Activated T-helper 1 cell treated with anti-CD3 and anti-CD28 coated beads, Interleukin-12 subunit alpha, Interleukin-12 subunit beta, Interleukin-2, Interleukin-4 antibody, amounts not matched to agents 30 ng/mL and 10 ng/mL and 1 ng/mL, durations not matched to agents 14 hours and 24 hours and 36 hours (primary cell): ENCODE results near the gene SYDE2. TPM values are rescaled to one million over a fixed set of nuclear protein-coding genes. Genes with fewer than 3 reads are reported as not detected.
"Not testable (repeated sequence)": the region's sequence is repeated elsewhere in the genome, so short reads cannot be mapped to it uniquely, and the experiment has no call there.

Experiments
- DNase-seq: peaks from one replicate; pipeline ENCODE4 v3.0.0; 2021; ENCODE audit warnings: low spot score
- H3K27ac Mint-ChIP-seq: one replicate; pipeline ENCODE4 v1.8.0; 2021; ENCODE audit warnings: mild to moderate bottlenecking, mixed read lengths
- H3K27me3 Mint-ChIP-seq: one replicate; pipeline ENCODE4 v1.8.0; 2022; ENCODE audit warnings: mild to moderate bottlenecking, moderate library complexity, mixed read lengths; ENCODE audit not compliant: insufficient read depth
- H3K36me3 Mint-ChIP-seq: one replicate; pipeline ENCODE4 v1.8.0; 2021; ENCODE audit warnings: low read depth, mixed read lengths
- H3K4me1 Mint-ChIP-seq: one replicate; pipeline ENCODE4 v1.8.0; 2021; ENCODE audit warnings: low read depth, mixed read lengths
- H3K4me3 Mint-ChIP-seq: one replicate; pipeline ENCODE4 v1.8.0; 2021; ENCODE audit warnings: mild to moderate bottlenecking, moderate library complexity, mixed read lengths
- H3K9me3 Mint-ChIP-seq: one replicate; pipeline ENCODE4 v1.8.0; 2021; ENCODE audit warnings: mixed read lengths
- intact Hi-C: fragments of 100-400 bp; cut with micrococcal nuclease; formaldehyde crosslinking; loops from one replicate; pipeline ENCODE4 v1.15.1; 2024
- total RNA-seq: library from RNA; stranded (reverse); gene quantifications from 2 replicates; pipeline ENCODE4 v1.2.3, GENCODE V29; 2022

SYDE2 gene
- total RNA-seq, 1 donor from 2014 or later = 0.83 TPM

DNA sequence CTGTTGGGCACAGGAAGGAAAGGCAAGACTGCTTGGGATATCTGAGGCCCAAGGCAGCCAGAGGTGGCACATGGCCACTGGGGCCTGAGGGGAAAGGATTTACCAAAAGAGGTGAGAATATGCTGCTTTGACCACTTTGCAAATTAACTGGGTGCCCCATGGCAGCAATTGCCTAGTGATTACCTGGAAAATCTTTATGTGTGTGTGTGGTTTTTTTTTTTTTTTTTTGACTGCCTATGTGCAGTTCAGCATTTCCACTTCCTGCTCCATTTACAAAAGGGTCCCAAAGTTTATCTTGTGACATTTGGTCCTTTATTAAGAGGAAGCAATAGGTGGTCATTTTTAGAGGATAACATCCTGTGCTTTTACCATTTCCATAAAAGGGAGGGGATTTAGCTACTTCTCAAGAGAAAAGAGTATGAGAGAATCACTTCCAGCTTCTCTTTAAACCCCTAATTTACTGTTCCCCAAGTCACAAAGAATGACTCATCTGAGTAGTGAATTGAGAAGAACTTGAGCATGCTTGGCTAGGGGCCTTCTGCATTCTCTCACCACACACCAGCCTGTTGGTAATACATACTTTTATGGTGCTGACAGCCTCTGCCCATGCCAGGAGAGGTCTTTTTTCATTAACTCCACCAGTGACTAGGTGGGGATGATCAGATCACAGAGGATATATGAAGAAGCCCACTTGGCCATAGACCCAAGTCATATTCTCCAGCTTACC, 52.1 kb downstream of the SYDE2 start:
- peak; percentile 16 for DNase-seq
- Mint-ChIP-seq H3K4me1 (peaks cover 31% of the 10 kb centered on the region), H3K36me3 (no peaks in the 10 kb centered on the region), H3K27ac (peak overlapping the region; percentile 64), H3K27me3 (no peaks in the 10 kb centered on the region), H3K4me3 (peak overlapping the region; percentile 24), H3K9me3 (no peaks in the 10 kb centered on the region)
- intact Hi-C loops = no loop called here

DNA sequence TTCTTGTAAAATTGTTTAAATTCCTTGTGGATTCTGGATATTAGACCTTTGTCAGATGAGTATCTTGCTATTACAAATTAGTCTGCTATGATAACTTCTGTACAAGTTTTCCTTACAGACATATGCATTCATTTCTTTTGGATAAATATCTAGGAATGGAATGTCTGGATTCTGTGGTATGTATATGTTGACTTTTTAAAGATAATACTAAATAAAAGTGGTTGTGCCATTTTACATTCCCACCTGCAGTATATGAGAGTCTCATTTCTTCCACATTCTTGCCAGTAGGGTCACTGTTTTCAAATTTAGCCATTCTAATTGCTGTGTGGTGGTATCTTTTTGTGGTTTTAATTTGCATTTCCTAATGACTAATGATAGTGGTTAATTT, 53.9 kb downstream of the SYDE2 start:
- no peak overlapping the region for H3K27ac Mint-ChIP-seq
- no peaks in the 10 kb centered on the region for H3K9me3 Mint-ChIP-seq
- no peaks in the 10 kb centered on the region for H3K36me3 Mint-ChIP-seq
- DNase-seq = no peak
- intact Hi-C loops = no loop called here
- H3K27me3 Mint-ChIP-seq = no peaks in the 10 kb centered on the region
- no peak overlapping the region for H3K4me3 Mint-ChIP-seq
- H3K4me1 Mint-ChIP-seq = peaks cover 24% of the 10 kb centered on the region

DNA sequence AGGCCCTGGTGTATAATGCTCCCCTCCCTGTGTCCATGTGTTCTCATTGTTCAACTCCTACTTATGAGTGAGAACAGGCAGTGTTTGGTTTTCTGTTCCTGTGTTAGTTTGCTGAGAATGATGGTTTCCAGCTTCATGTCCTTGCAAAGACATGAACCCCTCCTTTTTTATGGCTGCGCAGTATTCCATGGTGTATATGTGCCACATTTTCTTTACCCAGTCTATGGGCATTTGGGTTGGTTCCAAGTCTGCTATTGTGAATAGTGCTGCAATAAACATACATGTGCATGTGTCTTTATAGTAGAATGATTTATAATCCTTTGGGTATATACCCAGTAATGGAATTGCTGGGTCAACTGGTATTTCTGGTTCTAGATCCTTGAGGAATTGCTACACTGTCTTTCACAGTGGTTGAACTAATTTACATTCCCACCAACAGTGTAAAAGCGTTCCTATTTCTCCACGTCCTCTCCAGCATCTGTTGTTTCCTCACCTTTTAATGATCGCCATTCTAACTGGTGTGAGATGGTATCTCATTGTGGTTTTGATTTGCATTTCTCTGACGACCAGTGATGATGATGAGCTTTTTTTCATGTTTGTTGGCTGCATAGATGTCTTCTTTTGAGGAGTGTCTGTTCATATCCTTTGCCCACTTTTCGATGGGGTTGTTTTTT, 54.4 kb downstream of the SYDE2 start:
- H3K36me3 Mint-ChIP-seq, intact Hi-C loops, H3K9me3 Mint-ChIP-seq, H3K27ac Mint-ChIP-seq, DNase-seq, H3K27me3 Mint-ChIP-seq, H3K4me3 Mint-ChIP-seq: not testable (repeated sequence)
- peaks cover 24% of the 10 kb centered on the region for H3K4me1 Mint-ChIP-seq

DNA sequence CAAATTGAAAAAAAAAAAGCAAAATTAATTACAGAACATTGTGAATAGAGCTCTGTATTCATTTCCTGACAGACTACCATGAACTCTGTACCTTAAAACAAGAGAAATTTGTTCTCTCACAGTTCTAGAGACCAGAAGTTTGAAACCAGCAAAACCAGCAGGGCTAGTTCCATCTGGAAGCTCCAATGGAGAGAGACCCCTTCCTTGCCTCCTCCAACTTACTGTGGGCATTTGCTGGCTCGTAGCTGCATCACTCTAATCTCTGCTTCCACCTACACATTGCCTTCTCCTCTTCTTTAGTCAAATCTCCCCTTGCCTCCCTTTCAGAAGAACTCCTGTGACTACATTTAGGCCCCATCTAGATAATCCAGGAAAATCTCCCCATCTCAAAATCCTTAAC, 56.5 kb downstream of the SYDE2 start:
- Mint-ChIP-seq H3K27me3 (peaks cover 1% of the 10 kb centered on the region), H3K36me3 (no peaks in the 10 kb centered on the region), H3K4me1 (peaks cover 16% of the 10 kb centered on the region), H3K4me3 (no peak overlapping the region), H3K9me3 (no peaks in the 10 kb centered on the region), H3K27ac (no peak overlapping the region)
- no peak for DNase-seq
- intact Hi-C loops = no loop called here

DNA sequence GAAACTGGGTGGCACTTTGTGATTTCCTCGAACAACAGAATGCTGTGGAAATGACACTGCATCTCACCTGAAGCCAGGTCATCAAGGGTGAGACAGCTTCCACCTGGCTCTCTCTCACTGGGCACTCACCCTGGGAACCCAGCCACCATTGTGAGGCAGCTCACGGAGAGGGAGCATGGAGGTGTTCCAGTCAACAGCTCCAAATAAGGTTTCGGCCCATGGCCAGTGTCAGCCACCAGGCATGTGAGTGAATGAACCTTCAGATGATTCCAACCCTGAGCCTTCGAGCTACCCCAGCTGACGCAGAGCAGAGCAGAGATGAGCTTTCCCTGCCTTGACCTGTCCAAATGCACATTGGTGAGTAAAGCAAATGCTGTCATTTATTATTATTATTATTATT, 58.1 kb downstream of the SYDE2 start:
- no peaks in the 10 kb centered on the region for H3K4me1 Mint-ChIP-seq
- H3K27me3 Mint-ChIP-seq = peaks cover 1% of the 10 kb centered on the region
- H3K9me3 Mint-ChIP-seq = no peaks in the 10 kb centered on the region
- no peak overlapping the region for H3K27ac Mint-ChIP-seq
- no peaks in the 10 kb centered on the region for H3K36me3 Mint-ChIP-seq
- DNase-seq = no peak
- H3K4me3 Mint-ChIP-seq = no peak overlapping the region
- intact Hi-C loops = no loop called here

DNA sequence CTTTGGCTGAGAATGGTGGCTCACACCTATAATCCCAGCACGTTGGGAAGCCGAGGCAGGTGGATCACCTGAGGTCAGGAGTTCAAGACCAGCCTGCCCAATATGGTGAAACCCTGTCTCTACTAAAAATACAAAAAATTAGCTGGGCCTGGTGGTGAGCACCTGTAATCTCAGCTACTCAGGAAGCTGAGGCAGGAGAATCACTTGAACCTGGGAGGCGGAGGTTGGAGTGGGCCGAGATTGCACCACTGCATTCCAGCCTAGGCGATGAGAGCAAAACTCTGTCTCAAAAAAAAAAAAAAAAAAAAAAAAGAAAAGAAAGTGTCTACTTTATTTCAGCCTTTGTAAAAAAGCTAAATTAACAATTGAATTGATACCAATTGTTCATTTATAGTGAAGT, 62.4 kb downstream of the SYDE2 start:
- H3K27me3 Mint-ChIP-seq, H3K4me1 Mint-ChIP-seq, DNase-seq, H3K36me3 Mint-ChIP-seq, H3K27ac Mint-ChIP-seq, H3K4me3 Mint-ChIP-seq, H3K9me3 Mint-ChIP-seq, intact Hi-C loops: not testable (repeated sequence)

DNA sequence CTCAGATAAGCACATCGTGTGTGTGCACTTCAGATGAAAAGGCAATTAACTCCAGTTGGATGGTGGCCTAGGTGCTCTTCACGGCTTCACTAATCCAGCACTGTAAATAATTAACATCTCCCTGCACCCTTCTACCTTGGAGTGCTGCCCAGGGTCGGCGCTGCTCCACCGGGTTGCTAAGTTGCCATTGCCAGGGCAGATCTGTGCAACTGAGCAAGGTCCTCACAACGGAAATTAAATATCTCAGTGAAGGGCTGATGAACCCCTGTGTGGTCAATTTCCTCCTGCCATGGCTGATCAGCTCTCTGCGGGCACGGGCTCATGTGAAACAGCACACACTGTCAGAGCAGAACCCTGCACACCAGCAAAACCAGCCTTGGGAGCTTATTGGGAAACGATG, 63.2 kb downstream of the SYDE2 start:
- Mint-ChIP-seq H3K27me3 (peaks cover 1% of the 10 kb centered on the region), H3K4me1 (no peaks in the 10 kb centered on the region), H3K36me3 (no peaks in the 10 kb centered on the region), H3K4me3 (no peak overlapping the region), H3K27ac (no peak overlapping the region), H3K9me3 (no peaks in the 10 kb centered on the region)
- intact Hi-C loops = no loop called here
- no peak for DNase-seq

DNA sequence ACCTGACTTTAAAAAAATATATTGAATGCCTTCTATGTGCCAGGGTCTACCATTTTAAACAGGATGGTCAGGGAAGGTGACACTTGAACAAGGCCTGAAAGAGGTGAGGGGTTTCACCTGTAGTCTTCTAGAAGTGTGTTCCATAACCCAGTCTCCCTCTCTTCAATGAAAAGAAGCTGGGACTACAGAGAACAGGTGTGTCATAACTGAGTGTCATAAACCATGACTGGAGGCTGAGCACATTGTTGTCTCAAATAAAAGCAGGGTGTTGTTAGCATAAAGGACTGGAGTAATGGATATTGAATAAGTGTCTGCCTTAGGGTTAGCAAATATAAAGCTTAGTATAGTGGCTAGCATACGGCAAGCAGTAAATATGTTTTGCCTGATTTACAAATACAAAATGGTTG, 65.4 kb downstream of the SYDE2 start:
- Mint-ChIP-seq H3K4me1 (no peaks in the 10 kb centered on the region), H3K9me3 (no peaks in the 10 kb centered on the region), H3K27me3 (peaks cover 5% of the 10 kb centered on the region), H3K36me3 (no peaks in the 10 kb centered on the region), H3K27ac (no peak overlapping the region), H3K4me3 (no peak overlapping the region)
- DNase-seq = no peak
- intact Hi-C loops = no loop called here

DNA sequence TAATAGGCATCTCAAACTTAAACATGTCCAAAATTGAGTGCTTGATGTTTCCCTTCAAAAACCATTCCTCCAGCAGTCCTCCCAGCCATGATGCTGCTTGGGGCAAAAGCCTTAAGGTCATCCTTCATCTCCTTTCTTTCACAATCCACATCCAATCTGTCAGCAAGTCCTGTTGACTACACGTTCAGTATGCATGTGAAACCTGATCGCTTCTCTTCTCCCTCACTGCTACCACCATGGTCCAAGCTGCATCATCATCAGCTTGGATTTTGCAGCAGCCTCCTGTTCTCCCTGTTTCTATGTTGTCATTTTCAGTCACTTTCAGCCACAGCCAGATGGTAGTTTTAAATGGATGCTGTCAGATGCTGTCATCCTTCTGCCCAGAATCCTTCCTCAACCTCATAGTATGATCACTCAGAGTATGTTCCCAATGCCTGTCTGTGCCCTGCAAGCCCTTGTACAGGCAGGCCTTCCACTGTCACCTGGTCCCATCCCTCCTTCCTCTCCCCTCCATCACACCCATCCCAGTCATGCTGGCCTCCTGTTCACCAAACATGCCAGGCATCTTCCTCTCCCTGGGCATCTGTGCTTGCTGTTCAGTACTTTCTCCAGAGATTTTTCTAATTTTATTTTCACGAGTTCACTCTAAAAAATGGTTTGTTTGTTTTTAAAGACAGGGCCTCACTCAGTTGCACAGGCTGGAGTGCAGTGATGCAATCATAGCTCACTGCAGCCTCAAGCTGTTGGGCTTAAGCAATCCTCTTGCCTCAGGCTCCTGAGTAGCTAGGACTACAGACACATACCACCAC, 66.0 kb downstream of the SYDE2 start:
- Mint-ChIP-seq H3K36me3 (no peaks in the 10 kb centered on the region), H3K9me3 (no peaks in the 10 kb centered on the region), H3K4me1 (no peaks in the 10 kb centered on the region), H3K27ac (no peak overlapping the region), H3K27me3 (peaks cover 5% of the 10 kb centered on the region), H3K4me3 (no peak overlapping the region)
- no peak for DNase-seq
- intact Hi-C loops = no loop called here

DNA sequence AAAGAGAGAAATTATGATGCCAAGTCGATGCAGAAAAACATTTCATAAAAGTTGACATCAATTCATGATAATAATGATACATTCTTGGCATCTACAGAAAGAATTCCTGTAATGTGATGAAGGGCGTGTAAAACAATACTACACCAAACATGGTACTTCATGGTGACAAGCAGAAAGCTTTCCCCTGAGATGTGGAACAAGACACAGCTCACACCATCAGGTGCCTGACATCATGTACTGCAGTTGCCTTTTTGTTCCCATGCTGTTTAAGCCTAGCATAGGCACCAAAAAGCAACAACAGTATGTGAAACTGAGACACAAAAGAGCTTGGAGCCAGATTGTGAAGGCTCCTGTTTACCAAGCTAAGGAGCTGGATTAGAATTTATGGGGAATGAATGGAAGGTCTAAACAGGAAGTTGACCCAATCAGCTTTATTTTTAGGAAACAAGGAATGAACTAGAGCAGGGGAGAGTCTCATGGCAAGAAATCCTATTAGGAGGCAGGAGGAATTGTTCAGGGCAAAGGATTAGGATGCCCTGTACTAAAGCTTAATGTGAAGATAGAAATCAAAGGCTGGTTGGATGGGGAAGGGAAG, 67.2 kb downstream of the SYDE2 start:
- no peak overlapping the region for H3K27ac Mint-ChIP-seq

DNA sequence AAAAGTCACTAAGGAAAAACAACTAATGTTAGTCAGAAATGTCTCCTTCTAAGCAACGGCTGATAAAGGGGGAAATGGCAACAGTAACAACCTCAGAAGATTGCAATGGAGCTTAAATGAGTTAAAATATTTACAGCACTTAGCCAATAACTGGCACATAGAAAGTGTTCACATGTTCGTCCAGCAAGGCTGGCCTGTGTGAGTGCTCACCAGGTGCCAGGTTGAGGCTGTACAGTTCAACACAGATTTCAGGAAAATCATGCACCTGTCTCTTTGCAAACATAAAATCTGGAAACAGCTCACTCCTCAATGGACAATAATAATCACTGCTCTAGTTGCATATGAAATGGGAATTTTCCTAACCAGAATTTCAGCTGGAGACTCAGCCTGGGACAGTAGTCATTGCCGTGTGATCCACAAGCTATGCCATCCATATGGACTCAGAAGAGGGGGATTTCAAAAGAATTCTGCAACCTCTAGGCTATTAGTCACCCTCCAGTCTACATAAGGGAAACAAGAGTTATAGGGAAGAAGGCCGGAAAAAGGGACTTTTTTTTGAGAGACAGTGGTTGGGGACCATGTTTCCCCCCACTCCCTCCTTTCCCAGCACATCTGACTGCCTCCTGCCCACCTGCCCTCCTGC, 68.6 kb downstream of the SYDE2 start:
- no peak for DNase-seq
- H3K9me3 Mint-ChIP-seq = no peaks in the 10 kb centered on the region
- no peaks in the 10 kb centered on the region for H3K36me3 Mint-ChIP-seq
- H3K4me3 Mint-ChIP-seq = no peak overlapping the region
- intact Hi-C loops = no loop called here
- no peak overlapping the region for H3K27ac Mint-ChIP-seq
- no peaks in the 10 kb centered on the region for H3K4me1 Mint-ChIP-seq
- H3K27me3 Mint-ChIP-seq = peaks cover 16% of the 10 kb centered on the region

More for the DNA sequence above, 67.2 kb downstream of the SYDE2 start:
- Mint-ChIP-seq H3K36me3 (no peaks in the 10 kb centered on the region), H3K9me3 (no peaks in the 10 kb centered on the region), H3K4me1 (no peaks in the 10 kb centered on the region), H3K4me3 (no peak overlapping the region), H3K27me3 (peaks cover 7% of the 10 kb centered on the region)
- intact Hi-C loops = no loop called here
- DNase-seq = no peak

DNA sequence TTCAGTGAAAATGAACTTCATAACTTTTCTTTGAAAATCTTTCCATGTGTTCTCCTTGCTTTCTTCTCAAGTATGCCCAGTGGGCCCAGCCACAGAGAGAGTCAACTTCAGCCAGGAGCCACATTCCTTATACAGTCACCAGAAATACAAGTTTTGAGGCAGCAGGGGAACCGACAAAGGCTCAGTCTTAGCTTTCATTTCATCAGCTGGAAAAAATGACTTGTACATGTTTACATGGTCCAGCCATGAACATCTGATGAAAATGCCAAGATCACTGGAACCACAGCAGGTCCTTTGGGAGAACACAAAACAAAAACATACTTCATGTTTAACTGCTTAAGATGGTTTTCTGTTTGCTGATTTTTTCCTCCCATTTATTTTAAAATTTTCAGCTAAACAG, 72.5 kb downstream of the SYDE2 start:
- no peak for DNase-seq
- H3K27ac Mint-ChIP-seq = no peak overlapping the region
- no peaks in the 10 kb centered on the region for H3K9me3 Mint-ChIP-seq
- H3K36me3 Mint-ChIP-seq = no peaks in the 10 kb centered on the region
- no peak overlapping the region for H3K4me3 Mint-ChIP-seq
- intact Hi-C loops = no loop called here
- no peaks in the 10 kb centered on the region for H3K4me1 Mint-ChIP-seq
- H3K27me3 Mint-ChIP-seq = peaks cover 28% of the 10 kb centered on the region
